GM21381 (cell line): Measurements from ENCODE around the gene SULT1C2.
"Not testable (repeated sequence)": the region's sequence is repeated elsewhere in the genome, so short reads cannot be mapped to it uniquely, and the experiment has no call there.

Source experiments
- ATAC-seq: cut with Tn5 transposase; IDR thresholded peaks from one replicate; pipeline ENCODE4 v1.9.1; 2021; ENCODE audit warnings: mild to moderate bottlenecking, moderate library complexity; ENCODE audit not compliant: unreplicated experiment

The SULT1C2 gene

DNA sequence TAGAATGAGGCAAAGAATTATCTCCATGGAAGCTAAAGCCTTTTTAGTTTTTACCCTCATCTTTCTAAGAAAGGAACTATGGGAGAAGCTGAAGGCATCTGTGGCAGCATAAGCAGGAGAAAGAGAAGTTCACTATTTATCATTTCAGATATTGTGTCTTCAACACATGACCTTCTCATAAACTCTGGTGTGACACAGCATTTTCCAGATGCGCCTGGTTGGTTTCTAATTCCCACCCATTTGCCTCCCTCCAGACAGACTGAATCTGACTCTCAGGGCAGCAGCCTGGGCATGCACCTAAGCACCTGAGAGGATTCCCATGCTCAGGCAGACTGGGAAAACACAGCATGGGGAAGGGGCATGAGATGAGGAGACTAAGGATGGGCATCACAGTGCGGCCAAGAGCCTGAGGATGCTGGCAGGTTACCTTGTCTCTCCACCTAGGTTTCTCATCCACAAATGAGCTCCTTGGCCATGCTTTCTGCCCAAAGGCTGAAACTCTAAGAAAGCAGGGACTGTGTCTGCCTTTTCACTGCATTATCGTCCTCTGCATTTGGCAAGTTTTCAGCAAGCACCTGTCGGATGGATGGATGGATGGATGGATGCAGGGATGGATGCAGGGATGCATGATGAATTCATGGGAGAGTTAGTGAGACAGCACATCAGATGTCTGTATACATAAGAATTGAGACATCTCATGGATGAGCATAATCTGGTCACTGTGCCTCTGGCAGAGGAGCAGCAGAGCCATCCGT, 60.3 kb downstream of the SULT1C2 start:
- no peak for ATAC-seq

DNA sequence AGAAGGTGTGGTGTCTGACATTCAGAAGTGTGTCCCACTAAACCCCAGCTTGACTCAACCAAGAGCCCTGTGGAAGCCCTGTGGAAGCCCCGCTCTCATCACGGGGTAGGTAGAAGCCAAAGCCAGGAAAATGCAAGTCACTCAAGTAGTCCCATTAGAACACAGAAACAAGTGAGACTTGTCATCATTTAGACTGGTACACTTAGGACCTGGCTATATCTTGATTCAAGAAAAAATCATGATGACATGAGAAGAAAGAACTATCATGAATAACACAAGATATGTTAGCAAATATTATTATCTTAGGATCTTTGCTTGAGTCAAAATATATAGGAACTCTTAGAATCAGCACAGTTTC, 60.9 kb downstream of the SULT1C2 start:
- no peak for ATAC-seq

DNA sequence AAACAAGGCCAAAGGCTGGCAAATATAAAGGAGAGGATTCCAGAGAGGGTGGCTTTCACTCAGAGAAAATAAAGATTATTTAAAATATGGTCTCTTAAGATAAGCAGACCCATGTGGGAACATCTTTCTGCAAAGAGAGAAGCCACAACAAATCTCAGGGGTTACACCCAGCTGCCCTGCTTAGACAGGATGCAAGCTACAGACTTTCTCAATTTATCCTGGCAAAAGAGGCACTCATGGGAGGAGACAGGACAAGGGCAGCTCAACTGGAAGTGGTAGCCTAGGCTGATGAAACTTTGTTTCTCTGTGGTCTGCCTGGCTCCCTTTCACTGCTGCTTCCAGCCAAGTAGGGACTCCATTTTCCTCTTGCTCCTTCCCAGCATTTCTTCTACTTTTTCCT, 63.2 kb downstream of the SULT1C2 start:
- no peak for ATAC-seq

DNA sequence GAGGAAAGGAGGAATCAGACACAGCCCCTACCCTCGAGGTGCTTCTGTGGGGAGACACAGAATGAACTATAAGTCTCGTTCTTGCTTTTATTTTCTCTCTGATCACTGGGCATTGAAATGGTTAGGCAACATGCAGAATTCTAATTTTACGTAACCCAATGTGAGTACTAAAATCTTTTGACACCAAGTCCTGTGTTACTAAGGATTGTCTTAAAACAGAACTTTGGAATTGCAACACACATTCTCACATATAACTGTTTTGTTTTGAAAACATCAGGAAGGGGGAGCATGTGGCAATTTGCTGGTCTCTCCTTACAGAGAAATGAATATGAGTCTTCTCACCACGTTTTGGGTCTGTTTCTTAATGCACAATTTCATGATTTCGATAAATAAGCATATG, 65.4 kb downstream of the SULT1C2 start:
- no peak for ATAC-seq

DNA sequence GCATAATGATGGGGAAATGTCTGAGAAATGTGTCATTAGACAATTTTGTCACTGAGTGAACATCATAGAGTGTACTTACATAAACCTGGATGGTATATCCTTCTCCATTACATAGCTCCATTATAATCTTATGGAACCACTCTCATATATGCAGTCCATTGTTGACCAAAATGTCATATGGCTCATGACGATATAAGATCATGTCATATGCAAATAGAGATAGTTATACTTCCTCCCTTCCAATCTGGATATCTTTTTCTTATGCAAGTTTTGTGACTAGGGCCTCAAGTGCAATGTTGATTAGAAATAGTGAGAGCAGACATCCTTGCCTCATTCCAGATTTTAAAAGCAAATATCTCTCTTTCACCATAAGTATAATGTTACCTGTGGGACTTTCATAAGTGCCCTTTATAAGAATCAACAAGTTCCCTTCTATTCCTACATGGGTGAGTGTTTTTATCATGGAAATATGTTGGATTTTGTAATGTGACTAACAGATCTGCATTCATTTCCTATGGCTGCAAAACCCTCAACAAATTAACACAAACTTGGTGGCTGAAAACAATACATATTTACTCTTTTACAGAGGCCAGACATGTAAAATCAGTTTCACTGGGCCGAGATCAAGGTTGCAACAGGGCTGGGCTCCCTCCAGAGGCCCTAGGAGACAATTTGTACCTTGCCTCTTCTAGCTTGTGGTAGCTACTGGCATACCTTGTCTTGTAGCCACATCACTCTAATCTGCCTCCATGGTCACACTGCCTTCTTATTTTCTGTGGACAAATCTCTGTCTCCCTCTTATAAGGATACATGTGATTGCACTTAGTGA, 67.4 kb downstream of the SULT1C2 start:
- no peak for ATAC-seq

DNA sequence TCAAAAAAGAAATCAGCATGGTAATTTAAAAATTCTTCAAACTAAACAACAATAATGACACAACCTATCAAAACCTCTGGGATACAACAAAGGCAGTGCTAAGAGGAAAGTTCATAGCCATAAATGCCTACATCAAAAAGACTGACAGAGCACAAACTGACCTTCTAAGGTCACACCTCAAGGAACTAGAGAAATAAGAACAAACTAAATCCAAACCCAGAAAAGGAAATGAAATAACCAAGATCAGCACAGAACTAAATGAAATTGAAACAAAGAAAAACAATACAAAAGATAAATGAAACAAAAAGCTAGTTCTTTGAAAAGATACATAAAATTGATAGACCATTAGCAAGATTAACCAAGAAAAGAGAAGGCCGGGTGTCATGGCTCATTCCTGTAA, 70.6 kb downstream of the SULT1C2 start:
- ATAC-seq, result not testable (repeated sequence)
